Stimulated activated CD8-positive, alpha-beta memory T cell treated with anti-CD3 and anti-CD28 coated beads, Interleukin-2, amount 100 ng/mL, for 48 hours (primary cell): Measurements from ENCODE around the gene ALKBH6.
A peak's percentile ranks its signal among the peaks of the same experiment; 100 is the strongest.
"Not testable (repeated sequence)": the region's sequence is repeated elsewhere in the genome, so short reads cannot be mapped to it uniquely, and the experiment has no call there.

Experiments
- DNase-seq, 2 donors: peaks; one replicate each; pipeline ENCODE4 v3.0.0-alpha.2; 2020; ENCODE audit warnings: low read depth in 2 of 2

The ALKBH6 gene

DNA sequence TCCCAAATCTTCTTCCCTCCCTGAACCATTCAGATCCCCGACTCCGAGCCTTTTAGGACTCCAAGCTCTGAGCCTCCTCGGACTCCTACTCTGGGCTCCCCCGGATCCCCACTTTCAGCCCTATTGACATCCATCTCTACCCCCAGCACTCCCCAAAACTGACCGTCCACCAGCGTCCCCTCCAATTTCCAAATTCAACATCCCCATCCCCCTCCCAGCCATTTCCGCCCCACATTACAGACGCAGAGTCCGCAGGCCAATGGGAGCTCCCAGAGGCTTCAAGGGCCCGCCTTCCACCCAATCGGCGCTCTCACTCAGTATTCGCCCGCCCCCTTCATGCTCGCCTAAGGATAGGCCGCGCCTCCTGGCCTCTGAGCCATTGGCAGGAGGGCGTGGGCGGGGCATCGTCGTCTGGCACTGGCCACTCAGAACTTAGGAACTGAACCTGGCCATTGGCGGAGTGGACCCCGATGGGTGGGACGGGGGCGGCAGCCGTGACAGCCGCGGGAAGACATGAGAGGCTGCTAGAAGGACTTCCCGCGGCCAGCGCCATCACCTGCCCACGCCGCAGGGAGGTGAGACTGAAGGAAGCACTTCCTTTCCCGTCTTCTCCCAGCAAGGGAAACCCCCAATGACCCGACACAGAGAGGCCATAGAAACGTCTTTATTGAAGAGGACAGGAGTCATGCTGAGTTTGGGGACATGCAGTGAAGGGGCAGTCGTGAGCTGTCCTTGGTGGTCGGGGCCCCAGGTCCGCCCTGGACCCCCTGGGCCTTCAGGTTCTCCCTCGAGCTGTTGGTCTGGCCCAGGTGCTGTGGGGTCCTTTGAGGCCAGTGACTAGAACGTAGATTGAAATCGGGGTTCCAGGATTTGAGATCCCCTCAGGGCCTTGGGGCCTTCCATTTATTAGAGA lies at the start of gene ALKBH6:
TSS of gene ALKBH6 (minus strand) at position 202 of the 913 bp plus-strand sequence. CDS start 816 bp downstream, outside the sequence.
- DNase-seq: peak; percentile 100

DNA sequence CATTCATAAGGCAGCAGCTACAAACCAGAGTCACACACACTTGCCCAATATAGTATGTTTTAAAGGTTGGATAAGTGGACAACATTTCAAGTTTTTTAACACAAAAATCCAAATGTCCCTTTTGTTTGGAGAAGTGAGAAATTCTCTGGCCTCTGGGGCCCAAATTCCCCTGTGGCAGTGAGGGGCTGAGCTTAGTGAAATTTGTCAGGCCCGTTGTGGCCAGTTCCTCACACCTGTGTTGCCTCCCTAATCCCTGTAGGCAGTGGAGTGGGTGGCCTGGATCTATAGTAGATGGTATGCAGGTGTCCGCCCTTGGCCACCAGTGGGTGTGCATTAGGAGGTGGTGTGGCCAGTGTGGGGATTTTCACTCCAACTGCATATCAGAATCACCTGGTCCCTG lies 47.4 kb upstream of the ALKBH6 start:
- DNase-seq: no peak

DNA sequence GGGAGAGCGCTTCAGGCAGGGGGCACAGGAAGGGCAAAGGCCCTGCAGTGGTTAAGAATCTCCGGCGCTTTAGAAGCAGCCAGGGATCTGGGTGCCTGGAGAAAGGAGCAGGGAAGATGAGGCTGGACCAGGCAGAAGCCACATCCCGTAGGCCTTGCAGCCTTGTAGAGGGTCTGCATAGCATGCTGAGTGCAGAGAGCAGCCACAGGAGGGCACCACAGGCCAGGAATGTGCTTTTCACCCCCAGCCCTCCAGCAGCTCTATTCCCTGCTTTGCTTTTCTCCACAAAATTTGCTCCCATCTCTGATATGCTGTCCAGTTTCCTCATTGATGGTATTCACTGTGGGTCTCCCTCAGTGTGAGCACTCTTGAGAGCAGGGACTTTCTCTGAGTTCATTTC lies 46.4 kb upstream of the ALKBH6 start:
- peak in 1 of 2 donors; percentile 5 for DNase-seq

DNA sequence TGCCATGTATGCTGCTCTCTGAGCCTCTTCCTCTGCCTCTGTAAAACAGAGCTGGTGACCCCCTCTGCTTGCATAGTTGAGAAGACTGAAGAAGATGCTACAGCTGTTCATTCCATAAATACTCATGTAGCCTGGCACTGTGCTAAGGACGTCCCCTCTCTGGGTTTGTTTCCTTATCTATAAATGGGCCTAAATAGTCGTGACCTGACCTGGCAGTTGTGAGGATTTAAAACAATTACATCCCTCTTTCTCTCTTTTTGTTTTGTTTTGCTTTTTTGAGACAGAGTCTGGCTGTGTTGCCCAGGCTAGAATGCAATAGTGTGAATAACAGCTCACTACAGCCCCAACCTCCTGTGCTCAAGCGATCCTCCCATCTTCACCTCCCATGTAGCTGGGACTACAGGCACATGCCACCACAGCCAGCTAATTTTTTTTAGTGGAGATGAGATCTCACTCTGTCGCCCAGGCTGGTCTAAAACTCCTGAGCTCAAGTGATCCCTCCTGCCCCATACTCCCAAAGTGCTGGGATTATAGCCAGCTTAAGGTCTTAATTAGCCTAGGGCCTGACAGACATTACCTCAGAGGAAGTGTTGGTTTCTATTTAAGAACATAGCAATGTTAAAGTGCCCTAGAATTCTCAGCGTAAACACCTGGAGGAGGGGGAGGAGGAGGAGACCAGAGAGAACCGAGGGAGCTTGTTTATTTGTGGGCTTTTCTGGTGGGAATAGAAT lies 45.3 kb upstream of the ALKBH6 start:
- DNase-seq: no peak

DNA sequence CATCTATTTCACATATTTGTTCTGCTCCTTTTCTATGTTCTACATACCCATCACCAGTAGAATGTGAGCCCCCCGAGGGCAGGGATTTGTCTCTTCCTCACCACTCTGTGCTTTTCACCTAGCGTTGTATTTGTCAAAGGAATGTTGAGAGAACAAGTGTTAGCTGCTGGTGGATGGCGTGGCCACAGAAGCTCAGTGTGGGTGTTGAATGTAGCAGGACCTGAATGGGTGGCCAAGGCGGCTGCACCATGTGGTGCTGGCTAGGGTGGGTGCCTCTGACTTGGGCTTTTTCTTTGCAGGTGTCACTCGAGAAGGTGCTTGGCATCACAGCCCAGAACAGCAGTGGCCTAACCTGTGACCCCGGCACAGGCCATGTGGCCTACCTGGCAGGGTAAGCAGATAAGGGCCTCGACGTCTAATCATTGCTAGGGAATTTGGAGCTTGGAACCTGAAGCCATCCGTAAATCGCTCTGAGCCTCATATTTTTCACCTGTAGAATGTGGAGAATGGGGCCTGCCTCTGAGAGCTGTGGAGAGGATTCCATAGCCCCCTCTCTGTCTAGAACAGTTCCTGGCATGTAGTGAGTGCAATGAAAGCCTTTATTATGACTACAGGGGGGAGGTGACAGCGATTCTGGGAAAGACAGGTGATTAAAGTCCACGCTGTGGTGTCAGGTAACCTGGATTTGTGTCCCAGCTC lies 44.6 kb upstream of the ALKBH6 start:
- no peak for DNase-seq

DNA sequence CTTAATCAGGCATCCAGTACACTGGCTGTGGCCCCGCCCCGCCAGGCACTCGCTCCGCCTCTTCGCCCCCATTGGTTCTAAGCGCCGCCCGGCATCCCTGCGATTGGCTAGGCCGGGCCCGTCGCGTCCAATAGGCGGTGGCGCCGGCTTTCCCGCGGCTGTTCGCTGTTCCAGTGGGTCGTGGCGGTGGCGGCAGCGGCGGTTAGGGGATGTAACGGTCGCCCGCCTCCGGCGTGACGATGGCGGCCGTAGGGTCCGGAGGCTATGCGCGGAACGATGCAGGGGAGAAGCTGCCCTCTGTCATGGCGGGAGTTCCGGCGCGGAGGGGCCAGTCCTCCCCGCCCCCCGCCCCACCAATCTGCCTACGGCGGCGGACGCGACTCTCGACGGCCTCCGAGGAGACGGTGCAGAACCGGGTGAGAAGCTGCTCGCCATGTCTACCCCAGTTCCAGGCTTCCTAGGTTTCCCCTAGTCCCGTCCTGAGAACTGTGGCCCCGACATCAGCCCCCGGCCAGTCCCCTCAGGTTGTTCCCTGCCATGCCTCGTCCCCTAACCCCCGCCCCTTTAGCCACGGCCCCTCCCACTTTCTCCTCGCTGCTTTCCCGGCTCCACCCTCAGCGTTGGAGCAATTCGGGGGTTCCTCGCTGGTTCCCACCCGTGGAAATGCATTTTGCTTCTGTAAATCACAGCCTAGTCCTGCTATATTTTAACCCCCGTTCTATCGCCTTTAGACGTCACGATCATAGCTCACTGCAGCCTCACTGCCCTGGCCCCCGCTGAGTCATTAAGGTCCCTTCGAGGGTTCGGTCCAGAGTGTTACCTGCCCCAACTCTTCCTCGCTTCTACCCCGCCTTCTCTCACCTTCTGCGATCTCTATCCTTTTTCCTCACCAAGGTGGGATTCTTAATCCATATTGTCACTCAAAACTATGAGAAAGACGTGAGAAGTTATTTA lies 41.0 kb upstream of the ALKBH6 start, which contains the start of gene WDR62:
TSS of gene WDR62 (plus strand) at position 165 of the 954 bp plus-strand sequence. CDS start at position 240, 75 bp downstream.
- peak; percentile 93 for DNase-seq

DNA sequence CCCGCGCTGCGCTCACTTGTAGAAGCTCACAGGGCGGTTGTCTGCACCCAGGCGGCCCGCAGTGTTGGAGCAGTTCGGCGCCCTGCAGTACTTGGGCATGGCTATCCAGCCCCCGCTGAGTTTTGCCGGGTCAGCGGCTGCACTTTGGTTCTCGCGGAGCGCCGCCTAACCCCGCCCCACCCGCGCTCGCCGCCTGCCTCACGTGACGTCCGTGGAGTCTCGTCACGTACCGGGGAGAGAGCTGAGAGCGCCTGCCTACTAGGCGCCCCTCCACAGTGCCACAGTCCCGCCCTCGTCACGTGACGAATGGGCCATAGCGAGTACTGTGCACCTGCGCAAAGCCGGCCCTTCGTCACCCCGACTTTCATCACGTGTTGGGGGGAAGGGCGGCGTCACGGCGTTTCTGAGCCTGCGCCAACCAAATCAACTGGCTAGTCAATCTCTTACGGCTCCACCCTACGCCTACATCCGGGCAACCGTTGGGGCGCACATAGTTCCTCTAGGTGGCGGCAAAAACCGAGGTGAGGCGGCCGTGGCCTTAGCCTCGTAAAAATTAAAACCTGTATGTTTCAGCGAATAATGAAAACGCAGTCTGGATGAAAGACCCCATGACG lies 40.2 kb upstream of the ALKBH6 start, which contains the start of gene THAP8:
TSS of gene THAP8 (minus strand) at position 167 of the 614 bp plus-strand sequence. CDS start at position 99, 68 bp downstream.
- DNase-seq: peak; percentile 99

DNA sequence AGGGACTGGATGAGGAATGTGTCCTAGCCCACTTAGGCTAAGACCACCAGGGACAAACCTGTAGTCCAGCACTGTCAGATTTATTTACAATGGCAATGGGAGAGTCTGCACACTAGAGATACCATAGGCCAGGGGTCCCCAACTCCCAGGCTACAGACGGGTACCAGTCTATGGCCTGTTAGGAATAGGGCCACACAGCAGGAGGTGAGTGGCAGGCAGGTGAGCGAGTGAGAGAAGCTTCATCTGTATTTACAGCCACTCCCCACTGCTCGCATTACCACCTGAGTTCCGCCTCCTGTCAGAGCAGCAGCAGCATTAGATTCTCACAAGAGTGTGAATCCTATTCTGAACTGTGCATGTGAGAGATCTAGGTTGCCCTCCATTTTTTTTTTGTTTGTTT lies 37.6 kb upstream of the ALKBH6 start:
- no peak for DNase-seq

DNA sequence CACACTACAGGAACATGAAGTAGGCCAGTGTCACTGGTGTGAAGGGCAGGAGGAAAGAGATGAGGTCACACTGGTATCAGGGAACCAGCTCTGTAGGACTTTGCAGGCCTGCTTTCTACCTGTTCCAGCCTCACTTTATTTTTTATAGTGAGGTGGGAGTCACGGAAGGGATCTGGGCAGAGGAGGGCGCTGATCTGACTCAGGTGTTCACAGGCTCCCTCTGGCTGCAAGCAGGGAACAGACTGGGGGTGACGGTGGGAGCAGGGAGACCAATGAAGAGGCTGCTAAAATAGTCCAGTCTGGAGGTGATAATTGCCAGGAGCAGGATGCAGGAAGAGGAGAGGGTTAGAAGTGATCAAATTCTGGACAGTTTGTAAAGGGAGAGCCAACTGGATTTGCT lies 37.2 kb upstream of the ALKBH6 start:
- DNase-seq: no peak

DNA sequence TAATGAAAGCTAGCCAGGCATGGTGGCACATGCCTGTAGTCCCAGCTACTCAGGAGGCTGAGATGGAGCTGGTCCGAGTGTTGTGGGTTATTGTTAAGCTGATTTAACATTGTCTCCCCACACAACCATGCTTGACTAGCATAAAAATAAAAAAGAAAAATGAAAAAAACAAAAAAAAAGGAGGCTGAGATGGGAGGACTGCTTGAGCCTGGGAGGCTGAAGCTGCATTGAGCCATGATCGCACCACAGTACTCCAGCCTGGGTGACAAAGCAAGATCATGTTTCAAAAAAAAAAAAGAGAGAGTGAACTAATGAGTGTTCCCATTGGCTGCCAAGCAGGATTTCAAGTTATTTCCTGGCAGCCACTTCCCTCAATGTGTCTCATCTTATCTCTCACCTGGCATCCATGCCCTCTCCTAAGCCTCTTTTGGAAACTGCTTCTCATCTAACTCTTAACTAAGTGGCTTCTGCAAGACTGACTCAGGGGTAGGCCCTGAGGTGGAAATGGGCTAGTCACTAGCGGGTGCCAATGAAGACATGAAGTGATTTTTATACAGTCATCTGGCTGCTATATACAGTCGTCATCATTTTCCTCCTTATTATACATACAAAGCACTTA lies 35.2 kb upstream of the ALKBH6 start:
- DNase-seq: no peak

DNA sequence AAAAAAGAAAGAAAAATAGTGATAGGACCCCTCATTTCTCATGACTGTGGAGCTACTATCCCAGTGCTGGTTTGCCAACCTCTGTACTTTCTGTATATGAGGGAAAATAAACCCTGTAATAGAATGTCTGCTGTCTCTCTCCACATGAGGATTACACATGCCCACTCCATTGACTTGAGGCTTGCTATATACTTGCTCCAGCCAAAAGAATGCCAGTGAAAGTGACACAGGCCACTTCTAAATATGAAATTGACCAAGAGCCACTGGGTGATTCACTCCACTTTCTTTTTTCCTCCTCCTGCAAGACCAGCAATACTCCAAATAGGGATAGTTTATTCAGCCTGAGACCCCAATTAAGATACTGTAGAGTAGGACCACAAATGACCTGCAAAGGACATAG lies 33.8 kb upstream of the ALKBH6 start:
- no peak for DNase-seq

DNA sequence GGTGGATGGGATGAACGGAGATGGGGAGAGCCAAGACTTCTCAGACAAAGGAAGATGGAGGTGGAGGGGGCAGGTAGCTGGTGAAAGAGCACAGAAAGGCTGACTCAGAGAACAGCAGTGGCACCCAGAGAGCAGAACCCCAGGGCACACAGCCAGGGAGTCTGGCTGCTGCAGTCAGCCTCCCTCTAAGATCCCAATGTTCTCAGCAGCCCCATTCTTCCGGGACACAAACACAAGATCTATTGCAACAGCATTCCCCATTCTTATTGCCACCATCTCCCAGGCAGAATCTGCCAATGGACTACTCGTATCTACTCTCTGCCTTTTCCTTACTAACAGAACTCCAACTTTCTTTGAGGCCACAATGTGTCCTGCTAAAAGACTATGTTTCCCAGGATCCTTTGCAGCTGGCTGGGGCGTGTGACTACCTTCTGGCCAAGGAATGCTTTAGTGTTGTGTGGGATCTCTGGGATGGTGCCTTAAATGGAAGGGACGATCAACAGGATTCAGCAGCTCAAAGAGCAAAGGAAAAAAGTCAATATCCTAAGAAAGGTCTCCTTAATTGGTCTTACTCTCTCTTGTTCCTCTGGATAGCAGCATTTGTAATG lies 32.5 kb upstream of the ALKBH6 start:
- DNase-seq: no peak

DNA sequence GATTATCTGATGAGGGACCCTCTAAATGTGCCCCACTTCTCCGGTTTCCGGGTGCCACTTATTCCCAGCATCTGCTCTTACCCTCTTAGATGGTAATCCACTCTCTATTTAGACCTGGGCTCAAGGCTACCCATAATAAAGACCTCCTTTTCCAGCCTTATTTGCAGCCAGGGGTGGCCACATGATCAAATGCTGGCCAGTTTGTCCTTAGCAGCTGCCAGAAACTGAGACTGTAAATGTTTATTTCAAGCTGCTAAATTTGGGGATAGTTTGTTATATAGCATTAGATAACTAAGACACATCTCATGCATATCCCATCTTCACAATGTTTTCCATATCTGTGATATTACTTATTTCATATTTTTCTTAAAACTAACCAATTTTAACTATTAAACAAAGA lies 29.9 kb upstream of the ALKBH6 start:
- DNase-seq: no peak

DNA sequence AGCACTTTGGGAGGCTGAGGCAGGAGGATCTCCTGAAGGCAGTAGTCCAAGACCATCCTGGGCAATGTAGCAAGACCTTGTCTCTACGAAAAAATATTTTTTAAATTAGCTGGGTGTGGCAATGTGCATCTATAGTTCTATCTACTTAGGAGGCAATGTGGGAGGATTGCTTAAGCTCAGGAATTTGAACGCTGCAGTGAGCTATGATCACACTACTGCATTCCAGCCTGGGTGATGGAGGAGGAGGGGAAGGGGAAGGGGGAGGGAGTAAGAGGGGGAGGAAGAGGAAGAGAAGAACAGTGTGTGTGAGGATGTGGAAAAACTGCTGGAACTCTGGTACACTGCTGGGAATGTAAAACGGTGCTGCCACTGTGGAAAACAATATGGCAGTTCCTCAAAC lies 27.8 kb upstream of the ALKBH6 start:
- DNase-seq: no peak

DNA sequence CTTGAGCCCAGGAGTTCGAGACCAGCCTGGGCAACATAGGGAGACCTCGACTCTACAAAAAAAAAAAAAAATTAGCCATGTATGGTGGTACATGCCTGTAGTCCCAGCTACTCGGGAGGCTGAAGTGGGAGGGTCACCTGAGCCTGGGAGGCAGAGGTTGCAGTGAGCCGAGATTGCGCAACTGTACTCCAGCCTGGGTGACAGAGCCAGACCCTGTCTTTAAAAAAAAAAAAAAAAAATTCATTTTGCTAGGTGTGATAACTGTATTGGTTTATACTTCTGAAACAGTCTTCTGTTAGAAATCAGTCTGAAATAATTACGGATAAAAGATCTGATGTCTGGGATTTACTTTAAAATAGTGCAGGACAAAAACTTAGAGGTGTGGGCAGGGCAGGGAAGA lies 27.1 kb upstream of the ALKBH6 start:
- DNase-seq: not testable (repeated sequence)

DNA sequence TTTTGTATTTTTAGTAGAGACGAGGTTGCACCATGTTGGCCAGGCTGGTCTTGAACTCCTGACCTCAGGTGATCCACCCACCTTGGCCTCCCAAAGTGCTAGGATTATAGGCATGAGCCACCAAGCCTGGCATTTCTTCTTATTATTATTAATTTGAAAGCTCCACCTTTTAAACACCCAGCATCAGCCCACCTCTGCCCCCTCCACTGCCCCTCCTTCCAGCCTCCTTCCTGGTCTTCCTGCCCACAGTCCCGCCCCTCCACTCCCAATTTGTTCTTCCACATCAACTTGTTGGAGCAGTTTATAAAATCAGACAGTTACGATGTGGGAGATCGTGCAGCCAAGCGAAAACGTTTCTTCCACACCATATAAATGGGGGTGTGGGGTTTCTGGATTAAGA lies 26.5 kb upstream of the ALKBH6 start:
- DNase-seq: no peak

DNA sequence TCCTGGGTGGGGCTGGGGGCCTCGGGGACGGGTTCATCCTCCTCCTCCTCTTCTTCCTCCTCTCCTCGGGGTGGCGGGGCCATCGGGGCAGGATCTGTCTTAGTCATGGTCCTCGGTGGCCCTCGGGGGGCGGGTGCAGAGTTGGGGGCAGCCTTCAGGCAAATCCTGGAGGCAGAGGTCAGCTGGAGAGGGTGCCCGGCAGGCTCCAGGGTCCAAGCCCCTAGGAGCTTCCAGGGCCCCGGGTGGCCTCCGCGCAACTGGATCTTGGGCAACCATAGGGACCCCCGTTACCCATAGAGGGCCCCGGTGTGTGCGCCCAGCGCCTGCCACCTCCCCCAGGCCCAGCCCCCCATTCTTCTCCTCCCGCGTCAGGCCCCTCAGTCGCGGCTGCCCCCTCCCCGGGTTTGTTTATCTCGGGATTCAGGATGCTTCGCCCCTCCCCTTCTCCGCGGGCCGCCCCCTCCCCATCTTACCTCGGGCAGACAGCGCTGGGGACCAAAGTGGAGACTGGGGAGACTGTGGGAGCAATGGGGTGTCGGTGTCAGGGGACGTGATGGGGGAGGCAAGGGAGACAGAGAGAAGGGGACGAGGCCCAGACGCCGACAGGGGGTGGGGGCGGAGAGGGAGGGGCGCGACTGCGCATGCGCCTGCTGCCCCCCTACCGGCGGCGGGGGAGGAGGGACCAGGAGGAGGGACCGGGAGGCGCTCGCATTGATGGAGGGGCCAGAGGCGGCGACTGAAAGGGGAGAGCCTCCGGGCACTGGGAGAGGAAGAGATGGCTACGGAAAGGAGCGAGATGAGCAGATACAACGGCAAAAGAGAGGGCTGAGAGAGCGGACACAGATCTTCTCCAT lies 18.5 kb upstream of the ALKBH6 start, which contains the start of gene CLIP3:
TSS of gene CLIP3 (minus strand) at position 623 of the 854 bp plus-strand sequence. CDS start at position 107, 516 bp downstream.
- DNase-seq: peak; percentile 29 to 47

DNA sequence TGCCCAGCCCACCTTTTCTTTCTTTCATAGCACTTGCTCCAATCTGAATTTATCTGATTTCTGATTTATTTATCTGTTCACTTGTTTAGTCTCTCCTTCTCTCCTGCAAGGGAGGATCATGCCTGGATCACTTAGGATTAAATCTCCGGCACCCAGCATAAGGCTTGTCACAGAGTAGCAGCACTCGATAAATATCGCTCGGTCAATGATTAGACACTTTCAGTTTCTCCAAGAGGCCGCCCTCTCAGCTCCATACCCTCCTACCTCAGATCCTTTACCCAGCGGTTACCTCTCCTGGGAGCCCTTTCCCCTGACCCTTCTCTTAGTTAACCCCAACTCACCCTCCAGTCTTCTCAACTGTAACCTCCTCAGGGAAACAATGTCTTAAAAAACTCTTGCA lies 17.3 kb upstream of the ALKBH6 start:
- DNase-seq: no peak
